Vagina (tissue), 2 donors: ENCODE results near the gene NKD2. TPM values are rescaled to one million over a fixed set of nuclear protein-coding genes. Genes with fewer than 3 reads are reported as not detected.

ENCODE experiments used
- DNase-seq, 2 donors: peaks; one replicate each; pipeline ENCODE4 v3.0.0-alpha.2; 2017; ENCODE audit errors: extremely low spot score in 2 of 2
- H3K27ac ChIP-seq: fragments of 200-600 bp; sonication (generic); one replicate; pipeline ENCODE4 v1.5.1; 2019
- H3K27me3 ChIP-seq: fragments of 200-600 bp; sonication (generic); one replicate; pipeline ENCODE4 v1.5.1; 2019
- H3K36me3 ChIP-seq, 2 donors: fragments of 200-600 bp; sonication (generic); one replicate each; pipeline ENCODE4 v1.5.1; 2017 to 2019
- H3K4me1 ChIP-seq: fragments of 200-600 bp; sonication (generic); one replicate; pipeline ENCODE4 v1.5.1; 2019
- H3K4me3 ChIP-seq, 2 donors: fragments of 200-600 bp; sonication (generic); 1 replicate in 1 of 2; 2 replicates in 1 of 2; pipeline ENCODE4 v1.5.1; 2016 to 2019
- H3K9me3 ChIP-seq: fragments of 200-600 bp; sonication (generic); one replicate; pipeline ENCODE4 v1.5.1; 2019
- POLR2A ChIP-seq, 2 donors: fragments of 450-650 bp; IDR thresholded peaks; one replicate each; pipeline ENCODE4 v1.6.1; 2017; ENCODE audit warnings: antibody characterized with exemption in 2 of 2, mild to moderate bottlenecking in 2 of 2, moderate library complexity in 2 of 2
- POLR2AphosphoS5 ChIP-seq, 2 donors: sonication (generic); formaldehyde crosslinking; IDR thresholded peaks; one replicate each; pipeline ENCODE4 v1.9.0; 2017; ENCODE audit warnings: antibody characterized with exemption in 2 of 2, mild to moderate bottlenecking in 2 of 2, low read depth in 1 of 2; ENCODE audit not compliant: insufficient read depth in 1 of 2
- intact Hi-C: fragments of 100-400 bp; cut with DNase I; formaldehyde crosslinking; loops from one replicate; pipeline ENCODE4 v1.15.1; 2023
- total RNA-seq: library from RNA; depleted of rRNA; stranded (reverse); fragments of >200 nt; gene quantifications from one replicate; pipeline ENCODE4 v1.2.3, GENCODE V29; 2016
- TF ChIP-seq, protein P1 (sequence below), 3 experiments: fragments of 450-650 bp in 2 of 3; fragments of 200-600 bp in 1 of 3; sonication (generic) in 1 of 3; IDR thresholded peaks; one replicate each; pipeline ENCODE4 v1.5.1; 2017 to 2019; ENCODE audit warnings: antibody characterized with exemption in 3 of 3, mild to moderate bottlenecking in 2 of 3, moderate library complexity in 2 of 3

NKD2 gene
- total RNA-seq, 1 donor from 2014 or later, result 2.0 TPM

GRCh38 chr5:1073239-1074102 lies 64.9 kb downstream of the NKD2 start:
- Histone ChIP-seq H3K36me3 (peaks cover 0 to 24% of the 10 kb centered on the region in 2 donors), H3K4me3 (no peak overlapping the region), H3K4me1 (no peaks in the 10 kb centered on the region), H3K27me3 (no peaks in the 10 kb centered on the region), H3K9me3 (no peaks in the 10 kb centered on the region), H3K27ac (no peak overlapping the region)
- TF ChIP-seq POLR2AphosphoS5 (IDR thresholded peaks at IDR 0.05; ENCODE audit: insufficient read depth in 1 of 2, low read depth in 1 of 2) (no peak), POLR2A (IDR thresholded peaks at IDR 0.05) (no peak)
- TF ChIP-seq, protein P1, sequence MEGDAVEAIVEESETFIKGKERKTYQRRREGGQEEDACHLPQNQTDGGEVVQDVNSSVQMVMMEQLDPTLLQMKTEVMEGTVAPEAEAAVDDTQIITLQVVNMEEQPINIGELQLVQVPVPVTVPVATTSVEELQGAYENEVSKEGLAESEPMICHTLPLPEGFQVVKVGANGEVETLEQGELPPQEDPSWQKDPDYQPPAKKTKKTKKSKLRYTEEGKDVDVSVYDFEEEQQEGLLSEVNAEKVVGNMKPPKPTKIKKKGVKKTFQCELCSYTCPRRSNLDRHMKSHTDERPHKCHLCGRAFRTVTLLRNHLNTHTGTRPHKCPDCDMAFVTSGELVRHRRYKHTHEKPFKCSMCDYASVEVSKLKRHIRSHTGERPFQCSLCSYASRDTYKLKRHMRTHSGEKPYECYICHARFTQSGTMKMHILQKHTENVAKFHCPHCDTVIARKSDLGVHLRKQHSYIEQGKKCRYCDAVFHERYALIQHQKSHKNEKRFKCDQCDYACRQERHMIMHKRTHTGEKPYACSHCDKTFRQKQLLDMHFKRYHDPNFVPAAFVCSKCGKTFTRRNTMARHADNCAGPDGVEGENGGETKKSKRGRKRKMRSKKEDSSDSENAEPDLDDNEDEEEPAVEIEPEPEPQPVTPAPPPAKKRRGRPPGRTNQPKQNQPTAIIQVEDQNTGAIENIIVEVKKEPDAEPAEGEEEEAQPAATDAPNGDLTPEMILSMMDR (IDR thresholded peaks at IDR 0.05), result no peak
- no peak for DNase-seq
- intact Hi-C loops, result no loop called here

DNA sequence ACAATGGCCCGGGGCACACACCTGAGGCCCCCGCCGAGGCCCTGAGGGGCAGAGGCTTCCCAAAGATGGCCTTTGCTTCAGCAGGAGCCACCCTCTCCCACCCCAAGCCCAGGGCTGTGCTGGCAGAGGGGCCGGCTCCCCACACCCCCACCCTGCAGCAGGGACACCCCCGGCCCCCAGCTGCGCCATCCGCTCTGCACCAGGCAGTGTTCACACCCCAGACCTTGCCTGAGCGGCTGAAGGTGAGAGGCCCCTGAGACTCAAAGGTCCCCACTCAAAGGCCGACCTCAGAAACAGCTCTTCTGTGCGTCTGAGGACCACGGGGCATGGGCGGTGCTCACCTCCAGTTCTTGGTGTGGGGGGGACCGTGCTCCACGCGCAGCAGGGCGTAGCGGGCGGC lies 65.6 kb downstream of the NKD2 start:
- Histone ChIP-seq H3K36me3 (peaks cover 0 to 28% of the 10 kb centered on the region in 2 donors), H3K27me3 (no peaks in the 10 kb centered on the region), H3K27ac (no peak overlapping the region), H3K4me3 (no peak overlapping the region), H3K9me3 (no peaks in the 10 kb centered on the region), H3K4me1 (no peaks in the 10 kb centered on the region)
- no peak for TF ChIP-seq POLR2A (IDR thresholded peaks at IDR 0.05)
- no peak for TF ChIP-seq POLR2AphosphoS5 (IDR thresholded peaks at IDR 0.05; ENCODE audit: insufficient read depth in 1 of 2, low read depth in 1 of 2)
- TF ChIP-seq, protein P1 (IDR thresholded peaks at IDR 0.05), result no peak
- intact Hi-C loops, result no loop called here
- DNase-seq, result no peak

GRCh38 chr5:1074816-1075554 lies 66.4 kb downstream of the NKD2 start:
- Histone ChIP-seq H3K9me3 (no peaks in the 10 kb centered on the region), H3K27ac (no peak overlapping the region), H3K4me3 (no peak overlapping the region), H3K27me3 (no peaks in the 10 kb centered on the region), H3K36me3 (peaks cover 0 to 27% of the 10 kb centered on the region in 2 donors), H3K4me1 (no peaks in the 10 kb centered on the region)
- TF ChIP-seq, protein P1 (IDR thresholded peaks at IDR 0.05), result no peak
- TF ChIP-seq POLR2A (IDR thresholded peaks at IDR 0.05) (no peak), POLR2AphosphoS5 (IDR thresholded peaks at IDR 0.05; ENCODE audit: insufficient read depth in 1 of 2, low read depth in 1 of 2) (no peak)
- intact Hi-C loops, result no loop called here
- no peak for DNase-seq

- H3K36me3 ChIP-seq, result peaks cover 0 to 27% of the 10 kb centered on the region in 2 donors
- H3K27ac ChIP-seq, result no peak overlapping the region
Measured at GRCh38 chr5:1075555-1075881, 66.9 kb downstream of the NKD2 start.

More at GRCh38 chr5:1075555-1075881, 66.9 kb downstream of the NKD2 start:
- Histone ChIP-seq H3K9me3 (no peaks in the 10 kb centered on the region), H3K4me3 (no peak overlapping the region), H3K27me3 (no peaks in the 10 kb centered on the region), H3K4me1 (no peaks in the 10 kb centered on the region)
- no peak for TF ChIP-seq POLR2A (IDR thresholded peaks at IDR 0.05)
- TF ChIP-seq, protein P1 (IDR thresholded peaks at IDR 0.05), result no peak
- TF ChIP-seq POLR2AphosphoS5 (IDR thresholded peaks at IDR 0.05; ENCODE audit: insufficient read depth in 1 of 2, low read depth in 1 of 2), result no peak
- intact Hi-C loops, result no loop called here
- DNase-seq, result no peak
